GM21381 (cell line): ENCODE results near the gene FYCO1.

Experiments used
- ATAC-seq: cut with Tn5 transposase; IDR thresholded peaks from one replicate; pipeline ENCODE4 v1.9.1; 2021; ENCODE audit warnings: mild to moderate bottlenecking, moderate library complexity; ENCODE audit not compliant: unreplicated experiment

The FYCO1 gene

GRCh38 chr3:45890405-45890804, 105.2 kb downstream of the FYCO1 start:
- no peak for ATAC-seq

- no peak for ATAC-seq
Measured at GRCh38 chr3:45889337-45889736, 106.3 kb downstream of the FYCO1 start.

- ATAC-seq: no peak
Measured at GRCh38 chr3:45887759-45888511, 107.7 kb downstream of the FYCO1 start.

GRCh38 chr3:45887285-45887684, 108.3 kb downstream of the FYCO1 start:
- ATAC-seq: no peak

- no peak for ATAC-seq
Measured at GRCh38 chr3:45885979-45886705, 109.5 kb downstream of the FYCO1 start, which contains the start of gene CCR9. Gene CCR9, plus strand, starts transcription at chr3:45886543. Its CDS starts 8,391 bp downstream, at chr3:45894934.

GRCh38 chr3:45884368-45885201, 111.0 kb downstream of the FYCO1 start:
- no peak for ATAC-seq

GRCh38 chr3:45881078-45882022, 114.3 kb downstream of the FYCO1 start:
- ATAC-seq: no peak

- no peak for ATAC-seq
Measured at GRCh38 chr3:45880725-45881077, 114.9 kb downstream of the FYCO1 start.

GRCh38 chr3:45878124-45878523, 117.5 kb downstream of the FYCO1 start:
- ATAC-seq: no peak

GRCh38 chr3:45874677-45875346, 120.8 kb downstream of the FYCO1 start:
- ATAC-seq: no peak

- ATAC-seq: no peak
Measured at GRCh38 chr3:45873638-45874037, 122.0 kb downstream of the FYCO1 start.

- no peak for ATAC-seq
Measured at GRCh38 chr3:45873036-45873435, 122.6 kb downstream of the FYCO1 start.

GRCh38 chr3:45872569-45872968, 123.1 kb downstream of the FYCO1 start:
- no peak for ATAC-seq

- no peak for ATAC-seq
Measured at GRCh38 chr3:45871780-45872179, 123.8 kb downstream of the FYCO1 start.

GRCh38 chr3:45870099-45870498, 125.5 kb downstream of the FYCO1 start:
- no peak for ATAC-seq

- no peak for ATAC-seq
Measured at GRCh38 chr3:45869638-45870037, 126.0 kb downstream of the FYCO1 start.

GRCh38 chr3:45868650-45869049, 127.0 kb downstream of the FYCO1 start:
- no peak for ATAC-seq

GRCh38 chr3:45868213-45868612, 127.4 kb downstream of the FYCO1 start:
- ATAC-seq: no peak
